ENCODE measurements around the gene ACSM5. TPM values are rescaled to one million over a fixed set of nuclear protein-coding genes. Genes with fewer than 3 reads are reported as not detected.
A peak's percentile ranks its signal among the peaks of the same experiment; 100 is the strongest.

ACSM5 gene
- total and polyA plus RNA-seq, 8 donors, result 0.25 to 1.3 (median 0.85) TPM

DNA sequence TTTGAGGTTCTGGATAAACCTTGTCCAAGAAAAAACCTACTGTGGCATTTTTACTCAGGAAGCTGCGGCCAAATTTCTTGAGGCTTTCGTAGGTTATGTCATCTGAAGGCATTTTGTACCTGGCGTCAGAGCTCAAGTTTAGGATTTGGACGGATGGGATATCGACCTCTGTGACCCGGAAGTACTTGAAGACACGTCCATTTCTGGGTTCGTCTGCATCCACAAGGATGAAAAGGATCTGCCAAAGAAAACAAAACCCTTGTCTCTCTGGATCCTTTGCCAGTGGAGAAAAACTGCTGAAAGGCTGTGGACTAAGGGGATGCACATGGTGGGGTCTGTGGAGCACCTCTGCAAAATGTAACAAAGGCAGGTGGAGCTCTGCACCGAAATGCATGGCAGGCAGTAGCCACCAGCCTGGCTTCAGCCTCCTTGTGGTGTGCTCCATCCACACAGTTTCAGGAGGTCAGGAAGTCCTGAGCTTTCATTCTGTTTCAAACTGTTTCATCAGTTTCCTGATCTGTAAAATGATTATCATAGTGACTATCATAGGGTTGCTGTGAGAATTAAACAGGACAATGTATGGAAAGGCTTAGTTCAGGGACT lies 39.8 kb upstream of the ACSM5 start:
- Histone ChIP-seq H3K4me3 (no peak overlapping the region), H3K27me3 (no peaks in the 10 kb centered on the region), H3K4me1 (peaks cover 0 to 3% (median 0%) of the 10 kb centered on the region in 3 donors), H3K27ac (no peak overlapping the region), H3K36me3 (no peaks in the 10 kb centered on the region), H3K9me3 (no peaks in the 10 kb centered on the region)
- DNase-seq (no peak), FAIRE-seq (no peak), ATAC-seq (no peak)
- intact Hi-C loops (cut with DNase I), result no loop called here
- 85 to 86% methylated on average over 9 of the region's 9 CpGs for WGBS, 2 donors
- TF ChIP-seq CTCF (IDR thresholded peaks at IDR 0.05), result no peak

DNA sequence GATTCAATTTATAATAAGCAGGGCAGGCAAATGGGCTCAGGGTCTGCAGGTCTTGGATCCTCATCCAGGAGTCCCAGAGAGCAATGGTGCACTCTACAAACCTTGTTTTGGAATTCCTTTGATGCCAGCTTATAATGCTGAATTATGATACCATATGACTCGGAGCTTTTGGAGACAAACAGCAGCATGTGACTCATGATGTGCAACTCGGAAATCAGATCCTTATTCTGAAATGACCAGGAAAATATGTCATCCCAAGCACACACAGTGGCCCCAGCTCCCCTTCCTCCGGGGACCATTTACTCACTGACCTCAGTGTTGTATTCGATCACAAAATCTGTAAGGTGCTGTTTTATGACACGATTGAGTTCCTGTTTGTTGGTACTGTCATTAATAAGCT lies 36.6 kb upstream of the ACSM5 start:
- WGBS, 2 donors, result 90 to 91% methylated on average over 5 of the region's 5 CpGs
- Histone ChIP-seq H3K27ac (no peak overlapping the region), H3K4me1 (peaks cover 0 to 3% (median 0%) of the 10 kb centered on the region in 3 donors), H3K27me3 (no peaks in the 10 kb centered on the region), H3K4me3 (no peak overlapping the region), H3K9me3 (no peaks in the 10 kb centered on the region), H3K36me3 (no peaks in the 10 kb centered on the region)
- no peak for FAIRE-seq
- DNase-seq, result no peak
- no peak for ATAC-seq
- TF ChIP-seq CTCF (IDR thresholded peaks at IDR 0.05), result no peak
- intact Hi-C loops (cut with DNase I), result no loop called here

DNA sequence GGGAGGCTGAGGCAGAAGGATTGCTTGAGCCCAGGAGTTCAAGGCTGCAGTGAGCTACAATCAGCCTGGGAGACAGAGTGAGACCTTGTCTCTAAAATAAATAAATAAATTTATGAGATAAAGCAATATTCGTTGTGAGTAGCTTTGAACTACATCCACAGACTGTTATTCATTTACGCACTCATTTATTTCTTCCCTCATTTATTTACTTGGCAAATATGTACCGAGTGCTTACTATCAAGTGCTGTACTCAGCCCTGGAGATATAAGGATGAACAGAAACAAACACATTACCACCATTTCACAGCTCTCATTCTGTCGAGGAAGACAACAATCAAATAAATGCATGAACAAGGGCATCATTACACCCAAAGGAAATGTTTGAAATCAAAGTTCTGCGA lies 32.2 kb upstream of the ACSM5 start:
- DNase-seq (no peak), FAIRE-seq (no peak), ATAC-seq (peak in 2 of 4 donors; percentile 23 to 64)
- TF ChIP-seq CTCF (IDR thresholded peaks at IDR 0.05), result no peak
- 27 to 29% methylated on average over 5 of the region's 5 CpGs for WGBS, 2 donors
- H3K27ac ChIP-seq, result no peak overlapping the region
- no peak overlapping the region for H3K4me3 ChIP-seq
- H3K4me1 ChIP-seq, result peaks cover 0 to 6% (median 0%) of the 10 kb centered on the region in 3 donors
- H3K27me3 ChIP-seq, result no peaks in the 10 kb centered on the region
- no peaks in the 10 kb centered on the region for H3K36me3 ChIP-seq
- intact Hi-C loops (cut with DNase I), result no loop called here
- no peaks in the 10 kb centered on the region for H3K9me3 ChIP-seq

GRCh38 chr16:20380782-20381181 lies 28.6 kb upstream of the ACSM5 start:
- H3K4me3 ChIP-seq, result no peak overlapping the region
- DNase-seq (peak in 4 of 6 donors; percentile 28 to 81 (median 64)), ATAC-seq (peak in 1 of 4 donors; percentile 20), FAIRE-seq (no peak)
- no peaks in the 10 kb centered on the region for H3K27me3 ChIP-seq
- no peak for TF ChIP-seq CTCF (IDR thresholded peaks at IDR 0.05)
- no peaks in the 10 kb centered on the region for H3K9me3 ChIP-seq
- 38 to 42% methylated on average over 3 of the region's 3 CpGs for WGBS, 2 donors
- H3K4me1 ChIP-seq, result peaks cover 0 to 6% (median 0%) of the 10 kb centered on the region in 3 donors
- no peak overlapping the region for H3K27ac ChIP-seq
- intact Hi-C loops (cut with DNase I), result loop anchor here in 1 of 3 donors (10.0 kb wide), 1 partner anchor 476 kb away; no protein-coding TSS in a partner anchor
- no peaks in the 10 kb centered on the region for H3K36me3 ChIP-seq

DNA sequence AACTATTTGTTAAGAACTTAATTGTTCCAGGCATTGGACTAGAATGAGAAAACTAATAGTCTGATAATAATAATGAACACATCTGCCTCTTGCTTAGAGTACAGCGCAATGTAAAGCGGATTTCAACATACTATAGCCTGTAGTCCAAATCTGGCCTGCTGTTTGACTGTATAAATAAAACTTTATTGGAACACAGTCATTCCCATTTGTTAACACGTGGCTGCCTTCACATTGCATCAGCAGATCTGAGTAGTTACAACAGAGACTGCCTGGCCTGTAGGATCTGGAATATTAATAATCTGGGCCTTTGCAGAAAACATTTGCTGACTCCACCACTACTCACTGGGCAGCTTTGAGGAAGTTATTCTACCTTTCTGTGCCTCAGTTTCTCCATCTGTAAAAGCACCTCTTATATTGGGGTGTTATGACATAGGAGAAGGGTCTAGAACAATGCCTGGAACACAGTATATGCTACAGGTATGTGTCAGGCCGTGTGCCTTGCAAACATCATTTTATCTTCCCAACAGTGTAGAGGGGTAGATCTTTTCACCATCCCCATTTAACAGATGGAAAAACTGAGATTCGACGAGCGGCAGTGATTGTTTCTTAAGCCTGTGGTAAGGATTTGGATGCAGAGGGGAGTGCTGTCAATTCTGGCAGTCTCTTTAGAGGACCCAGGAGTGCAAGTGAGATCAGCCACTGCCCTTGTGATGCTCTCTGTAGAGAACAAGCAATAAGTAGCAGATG lies 27.0 kb upstream of the ACSM5 start:
- no peak for ATAC-seq
- 88 to 95% methylated on average over 7 of the region's 7 CpGs for WGBS, 2 donors
- no peak for TF ChIP-seq CTCF (IDR thresholded peaks at IDR 0.05)
- intact Hi-C loops (cut with DNase I), result loop anchor here in 1 of 3 donors (10.0 kb wide), 1 partner anchor 478 kb away; no protein-coding TSS in a partner anchor
- no peak for FAIRE-seq
- DNase-seq, result no peak
- Histone ChIP-seq H3K4me3 (no peak overlapping the region), H3K4me1 (peaks cover 0 to 13% (median 0%) of the 10 kb centered on the region in 3 donors), H3K9me3 (no peaks in the 10 kb centered on the region), H3K27me3 (no peaks in the 10 kb centered on the region), H3K27ac (no peak overlapping the region), H3K36me3 (no peaks in the 10 kb centered on the region)
